Measurements from ENCODE around the gene TGFB1I1. TPM values are rescaled to one million over a fixed set of nuclear protein-coding genes. Genes with fewer than 3 reads are reported as not detected.

Gene TGFB1I1
- total and polyA plus RNA-seq, 2 experiments from 2014 or later: 4.1 to 4.2 TPM

DNA sequence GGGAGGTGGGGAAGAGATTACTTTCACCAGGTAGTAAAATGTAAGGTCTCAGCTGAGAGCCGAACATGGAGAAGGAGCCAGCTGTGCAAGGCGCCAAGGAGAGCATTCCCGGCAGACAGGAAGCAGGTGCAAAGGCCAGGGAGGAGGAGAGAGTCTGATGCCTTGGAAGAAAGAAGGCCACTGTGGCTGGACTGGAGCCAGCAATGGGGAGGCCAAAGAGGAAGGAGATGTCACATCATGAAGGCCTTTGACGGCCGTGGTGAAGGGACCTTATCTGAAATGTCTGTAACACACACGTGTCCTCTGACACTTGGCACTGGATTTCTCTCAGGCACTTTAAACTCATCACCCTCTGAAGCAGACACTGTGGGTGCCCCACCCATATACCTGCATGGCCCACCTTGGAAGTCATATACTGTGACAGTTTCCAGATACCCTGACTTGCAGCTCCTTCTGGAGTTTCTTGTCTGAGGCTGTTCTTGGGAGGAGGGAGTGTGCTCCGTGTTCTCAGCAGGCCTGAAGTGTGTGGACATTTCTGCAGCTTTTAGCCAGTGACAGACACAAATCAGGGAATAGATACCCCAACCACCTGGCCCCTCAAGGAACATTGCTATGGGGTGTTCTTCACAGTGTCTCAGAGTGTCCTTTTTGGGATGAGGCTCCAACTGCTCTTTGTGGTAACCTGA is 9.0 kb downstream of the TGFB1I1 start:
- peaks cover 8% of the 10 kb centered on the region; the same call in 1 of the 2 replicates for H3F3A ChIP-seq (replicated peaks; ENCODE audit: low read depth)
- H3K27ac ChIP-seq (ENCODE audit: low read depth): no peak overlapping the region
- H3K9me2 ChIP-seq (ENCODE audit: insufficient read depth): no peaks in the 10 kb centered on the region
- peaks cover 64% of the 10 kb centered on the region for H3K27me3 ChIP-seq (ENCODE audit: insufficient read depth)
- H3K4me2 ChIP-seq: no peak overlapping the region
- H2AFZ ChIP-seq: no peak overlapping the region
- H3K4me1 ChIP-seq (ENCODE audit: insufficient read depth): no peaks in the 10 kb centered on the region; the same call in 1 of the 2 replicates
- H3K4me3 Mint-ChIP-seq: no peak overlapping the region
- no peaks in the 10 kb centered on the region for H4K20me1 ChIP-seq (replicated peaks; ENCODE audit: insufficient read depth)
- H3K9me3 Mint-ChIP-seq: no peaks in the 10 kb centered on the region
- no peak overlapping the region for H3K4me3 ChIP-seq
- H3K27ac Mint-ChIP-seq: no peak overlapping the region
- H3K27me3 Mint-ChIP-seq (ENCODE audit: insufficient read depth, low read depth, poor library complexity): peaks cover 50% of the 10 kb centered on the region
- ATAC-seq (no peak), DNase-seq (ENCODE audit: low spot score) (no peak)
- no peaks in the 10 kb centered on the region for H3K36me3 ChIP-seq (ENCODE audit: insufficient read depth)
- no peaks in the 10 kb centered on the region for H3K36me3 Mint-ChIP-seq (ENCODE audit: low read depth)
- no peaks in the 10 kb centered on the region for H3K79me2 ChIP-seq (replicated peaks; ENCODE audit: insufficient read depth)
- peaks cover 21% of the 10 kb centered on the region; the same call in 2 of the 3 replicates for H3K4me1 Mint-ChIP-seq
- TF ChIP-seq, protein P1, sequence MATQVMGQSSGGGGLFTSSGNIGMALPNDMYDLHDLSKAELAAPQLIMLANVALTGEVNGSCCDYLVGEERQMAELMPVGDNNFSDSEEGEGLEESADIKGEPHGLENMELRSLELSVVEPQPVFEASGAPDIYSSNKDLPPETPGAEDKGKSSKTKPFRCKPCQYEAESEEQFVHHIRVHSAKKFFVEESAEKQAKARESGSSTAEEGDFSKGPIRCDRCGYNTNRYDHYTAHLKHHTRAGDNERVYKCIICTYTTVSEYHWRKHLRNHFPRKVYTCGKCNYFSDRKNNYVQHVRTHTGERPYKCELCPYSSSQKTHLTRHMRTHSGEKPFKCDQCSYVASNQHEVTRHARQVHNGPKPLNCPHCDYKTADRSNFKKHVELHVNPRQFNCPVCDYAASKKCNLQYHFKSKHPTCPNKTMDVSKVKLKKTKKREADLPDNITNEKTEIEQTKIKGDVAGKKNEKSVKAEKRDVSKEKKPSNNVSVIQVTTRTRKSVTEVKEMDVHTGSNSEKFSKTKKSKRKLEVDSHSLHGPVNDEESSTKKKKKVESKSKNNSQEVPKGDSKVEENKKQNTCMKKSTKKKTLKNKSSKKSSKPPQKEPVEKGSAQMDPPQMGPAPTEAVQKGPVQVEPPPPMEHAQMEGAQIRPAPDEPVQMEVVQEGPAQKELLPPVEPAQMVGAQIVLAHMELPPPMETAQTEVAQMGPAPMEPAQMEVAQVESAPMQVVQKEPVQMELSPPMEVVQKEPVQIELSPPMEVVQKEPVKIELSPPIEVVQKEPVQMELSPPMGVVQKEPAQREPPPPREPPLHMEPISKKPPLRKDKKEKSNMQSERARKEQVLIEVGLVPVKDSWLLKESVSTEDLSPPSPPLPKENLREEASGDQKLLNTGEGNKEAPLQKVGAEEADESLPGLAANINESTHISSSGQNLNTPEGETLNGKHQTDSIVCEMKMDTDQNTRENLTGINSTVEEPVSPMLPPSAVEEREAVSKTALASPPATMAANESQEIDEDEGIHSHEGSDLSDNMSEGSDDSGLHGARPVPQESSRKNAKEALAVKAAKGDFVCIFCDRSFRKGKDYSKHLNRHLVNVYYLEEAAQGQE (IDR thresholded peaks at IDR 0.05; ENCODE audit: unreplicated experiment): no peak
- no peak for TF ChIP-seq POLR2AphosphoS5 (IDR thresholded peaks at IDR 0.05; ENCODE audit: low read depth)
- TF ChIP-seq STAT1 (IDR thresholded peaks at IDR 0.05; ENCODE audit: unreplicated experiment): no peak
- TF ChIP-seq JUNB (IDR thresholded peaks at IDR 0.05; ENCODE audit: unreplicated experiment): no peak
- no peak for TF ChIP-seq ZNF331 (CRISPR knock-in tag; IDR thresholded peaks at IDR 0.05; ENCODE audit: low read depth)
- TF ChIP-seq NANOG (IDR thresholded peaks at IDR 0.05; ENCODE audit: borderline replicate concordance): no peak
- no peak for TF ChIP-seq EZH2phosphoT487 (IDR thresholded peaks at IDR 0.05; ENCODE audit: unreplicated experiment)

DNA sequence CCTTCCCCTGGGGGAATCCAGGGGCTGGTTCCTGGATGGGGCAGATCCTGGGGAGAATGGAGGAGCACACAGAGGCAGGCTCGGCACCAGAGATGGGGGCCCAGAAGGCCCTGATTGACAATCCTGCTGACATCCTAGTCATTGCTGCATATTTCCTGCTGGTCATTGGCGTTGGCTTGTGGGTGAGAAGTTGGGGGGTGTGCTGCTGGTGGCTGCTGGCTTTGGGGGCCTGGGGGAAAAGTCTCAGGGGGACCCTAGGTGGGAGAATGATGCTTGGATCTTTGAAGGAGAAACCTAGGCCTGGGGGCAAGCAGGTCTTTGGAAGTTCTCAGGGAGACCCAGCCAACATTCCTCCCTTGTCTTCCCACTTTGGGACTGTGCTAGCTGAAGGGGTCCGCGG is 11.1 kb downstream of the TGFB1I1 start, which contains the start of gene SLC5A2:
Gene SLC5A2 (plus strand): TSS at position 43 of the 400 bp plus-strand sequence. CDS start 14 bp downstream, at position 57.
- H3K27me3 ChIP-seq (ENCODE audit: insufficient read depth): peaks cover 76% of the 10 kb centered on the region
- no peaks in the 10 kb centered on the region for H3F3A ChIP-seq (replicated peaks; ENCODE audit: low read depth)
- Mint-ChIP-seq H3K4me1 (peaks cover 13% of the 10 kb centered on the region; the same call in 2 of the 3 replicates), H3K27ac (no peak within 1 kb of the TSS), H3K36me3 (ENCODE audit: low read depth) (no peaks in the 10 kb centered on the region), H3K9me3 (no peaks in the 10 kb centered on the region), H3K4me3 (no peak within 1 kb of the TSS; the same call in 2 of the 3 replicates), H3K27me3 (ENCODE audit: insufficient read depth, low read depth, poor library complexity) (peaks cover 52% of the 10 kb centered on the region)
- H2AFZ ChIP-seq: no peak within 1 kb of the TSS
- ATAC-seq (no peak), DNase-seq (ENCODE audit: low spot score) (no peak)
- no peak within 1 kb of the TSS for H3K27ac ChIP-seq (ENCODE audit: low read depth)
- no peaks in the 10 kb centered on the region for H3K79me2 ChIP-seq (replicated peaks; ENCODE audit: insufficient read depth)
- no peaks in the 10 kb centered on the region for H3K36me3 ChIP-seq (ENCODE audit: insufficient read depth)
- H4K20me1 ChIP-seq (replicated peaks; ENCODE audit: insufficient read depth): no peaks in the 10 kb centered on the region
- H3K4me3 ChIP-seq: no peak within 1 kb of the TSS
- H3K9me2 ChIP-seq (ENCODE audit: insufficient read depth): no peaks in the 10 kb centered on the region
- H3K4me1 ChIP-seq (ENCODE audit: insufficient read depth): no peaks in the 10 kb centered on the region; the same call in 1 of the 2 replicates
- H3K4me2 ChIP-seq: no peak within 1 kb of the TSS
- no peak for TF ChIP-seq STAT1 (IDR thresholded peaks at IDR 0.05; ENCODE audit: unreplicated experiment)
- TF ChIP-seq JUNB (IDR thresholded peaks at IDR 0.05; ENCODE audit: unreplicated experiment): no peak
- TF ChIP-seq POLR2AphosphoS5 (IDR thresholded peaks at IDR 0.05; ENCODE audit: low read depth): no peak
- TF ChIP-seq, protein P2, sequence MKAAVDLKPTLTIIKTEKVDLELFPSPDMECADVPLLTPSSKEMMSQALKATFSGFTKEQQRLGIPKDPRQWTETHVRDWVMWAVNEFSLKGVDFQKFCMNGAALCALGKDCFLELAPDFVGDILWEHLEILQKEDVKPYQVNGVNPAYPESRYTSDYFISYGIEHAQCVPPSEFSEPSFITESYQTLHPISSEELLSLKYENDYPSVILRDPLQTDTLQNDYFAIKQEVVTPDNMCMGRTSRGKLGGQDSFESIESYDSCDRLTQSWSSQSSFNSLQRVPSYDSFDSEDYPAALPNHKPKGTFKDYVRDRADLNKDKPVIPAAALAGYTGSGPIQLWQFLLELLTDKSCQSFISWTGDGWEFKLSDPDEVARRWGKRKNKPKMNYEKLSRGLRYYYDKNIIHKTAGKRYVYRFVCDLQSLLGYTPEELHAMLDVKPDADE (IDR thresholded peaks at IDR 0.05): no peak
- TF ChIP-seq, protein P1 (IDR thresholded peaks at IDR 0.05; ENCODE audit: unreplicated experiment): no peak

Measured in GM23338 (cell line).